Mesendoderm (in vitro differentiated cells): ENCODE data around the gene APOBR.

Experiments used
- DNase-seq: peaks from one replicate; pipeline ENCODE4 v3.0.0; 2013
- H2AK5ac ChIP-seq: 2 replicates; pipeline ENCODE4 v1.6.1; 2013; ENCODE audit warnings: low read length, inconsistent platforms
- H2BK120ac ChIP-seq: 2 replicates; pipeline ENCODE4 v1.6.1; 2013; ENCODE audit warnings: low read depth, mild to moderate bottlenecking, low read length, moderate library complexity, mixed read lengths
- H2BK15ac ChIP-seq: replicated peaks from 2 replicates; pipeline ENCODE4 v1.6.1; 2013; ENCODE audit warnings: low read depth, mild to moderate bottlenecking, moderate library complexity
- H2BK5ac ChIP-seq: 2 replicates; pipeline ENCODE4 v1.6.1; 2013; ENCODE audit warnings: low read length, inconsistent platforms
- H3K18ac ChIP-seq: 2 replicates; pipeline ENCODE4 v1.6.1; 2013; ENCODE audit warnings: mild to moderate bottlenecking, low read length, mixed read lengths
- H3K23ac ChIP-seq: one replicate; pipeline ENCODE4 v1.6.1; 2013; ENCODE audit warnings: low read length
- H3K27ac ChIP-seq: 2 replicates; pipeline ENCODE4 v1.5.1; 2013; ENCODE audit warnings: low read depth, mild to moderate bottlenecking, inconsistent platforms, low read length, moderate library complexity
- H3K27me3 ChIP-seq: 2 replicates; pipeline ENCODE4 v1.6.1; 2013; ENCODE audit warnings: low read length, control low read depth, mild to moderate bottlenecking, inconsistent platforms; ENCODE audit not compliant: insufficient read depth, poor library complexity
- H3K36me3 ChIP-seq: 2 replicates; pipeline ENCODE4 v1.6.1; 2013; ENCODE audit warnings: low read length, inconsistent platforms; ENCODE audit not compliant: control insufficient read depth, insufficient read depth
- H3K4ac ChIP-seq: one replicate; pipeline ENCODE4 v1.6.1; 2013; ENCODE audit warnings: low read depth, mild to moderate bottlenecking, low read length, moderate library complexity
- H3K4me1 ChIP-seq: 2 replicates; pipeline ENCODE4 v1.6.1; 2013; ENCODE audit warnings: low read depth, low read length, inconsistent platforms; ENCODE audit not compliant: control insufficient read depth
- H3K4me2 ChIP-seq: 2 replicates; pipeline ENCODE4 v1.6.1; 2013; ENCODE audit warnings: low read length
- H3K4me3 ChIP-seq: 2 replicates; pipeline ENCODE4 v1.5.1; 2013; ENCODE audit warnings: mild to moderate bottlenecking, low read length
- H3K56ac ChIP-seq: one replicate; pipeline ENCODE4 v1.6.1; 2013; ENCODE audit warnings: low read length
- H3K79me1 ChIP-seq: 2 replicates; pipeline ENCODE4 v1.6.1; 2013; ENCODE audit warnings: low read length, inconsistent platforms
- H3K79me2 ChIP-seq: 2 replicates; pipeline ENCODE4 v1.6.1; 2013; ENCODE audit warnings: mild to moderate bottlenecking, low read length; ENCODE audit not compliant: control insufficient read depth, insufficient read depth
- H3K9ac ChIP-seq: 2 replicates; pipeline ENCODE4 v1.6.1; 2013; ENCODE audit warnings: low read length, inconsistent platforms
- H4K5ac ChIP-seq: one replicate; pipeline ENCODE4 v1.6.1; 2013; ENCODE audit warnings: low read length
- H4K8ac ChIP-seq: one replicate; pipeline ENCODE4 v1.6.1; 2013; ENCODE audit warnings: low read depth, mild to moderate bottlenecking, control low read depth, low read length, moderate library complexity
- WGBS: extraction: QIAGEN DNeasy Blood & Tissue Kit; methylation state at CpG from one replicate; pipeline ENCODE4 v1.1.7; 2013; ENCODE audit warnings: low lambda C conversion rate, missing lambda C conversion rate; ENCODE audit not compliant: insufficient coverage; ENCODE audit errors: extremely low coverage; 5-methylcytosine and 5-hydroxymethylcytosine counted together

Gene APOBR

DNA sequence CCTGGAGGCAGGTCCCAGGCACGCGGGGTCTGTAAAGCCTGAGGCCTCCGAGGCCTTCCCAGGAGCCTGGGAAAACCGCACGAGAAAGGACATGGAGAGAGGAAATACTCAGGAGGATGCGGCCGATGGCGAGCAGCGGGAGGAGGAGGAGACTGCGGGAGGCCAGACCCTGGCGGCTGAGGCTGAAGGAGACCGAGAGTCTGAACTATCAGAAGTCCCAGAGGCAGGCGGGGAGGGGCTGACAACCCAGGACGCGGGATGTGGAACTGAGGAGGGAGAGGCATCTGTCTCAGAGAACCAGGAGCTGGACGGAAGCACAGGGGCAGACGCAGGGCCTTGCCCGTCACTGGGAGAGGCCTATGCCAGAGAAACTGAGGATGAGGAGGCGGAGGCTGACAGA, 2.4 kb downstream of the APOBR start:
- no peak overlapping the region for H3K9ac ChIP-seq
- no peak overlapping the region for H4K5ac ChIP-seq
- DNase-seq, result no peak
- H3K27me3 ChIP-seq, result no peaks in the 10 kb centered on the region
- H3K36me3 ChIP-seq, result no peaks in the 10 kb centered on the region
- no peak overlapping the region for H2BK5ac ChIP-seq
- H3K4me1 ChIP-seq, result no peaks in the 10 kb centered on the region
- no peak overlapping the region for H3K4ac ChIP-seq
- no peak overlapping the region for H3K23ac ChIP-seq
- H3K79me1 ChIP-seq, result no peaks in the 10 kb centered on the region
- no peak overlapping the region for H3K56ac ChIP-seq
- no peak overlapping the region for H2BK15ac ChIP-seq
- no peak overlapping the region for H3K27ac ChIP-seq
- no peak overlapping the region for H2AK5ac ChIP-seq
- no peak overlapping the region for H2BK120ac ChIP-seq
- H3K4me2 ChIP-seq, result no peak overlapping the region
- no peak overlapping the region for H3K18ac ChIP-seq
- WGBS, result no CpG with 5 or more reads among the region's 19 CpGs
- no peak overlapping the region for H4K8ac ChIP-seq
- H3K79me2 ChIP-seq, result no peaks in the 10 kb centered on the region
- H3K4me3 ChIP-seq, result no peak overlapping the region

DNA sequence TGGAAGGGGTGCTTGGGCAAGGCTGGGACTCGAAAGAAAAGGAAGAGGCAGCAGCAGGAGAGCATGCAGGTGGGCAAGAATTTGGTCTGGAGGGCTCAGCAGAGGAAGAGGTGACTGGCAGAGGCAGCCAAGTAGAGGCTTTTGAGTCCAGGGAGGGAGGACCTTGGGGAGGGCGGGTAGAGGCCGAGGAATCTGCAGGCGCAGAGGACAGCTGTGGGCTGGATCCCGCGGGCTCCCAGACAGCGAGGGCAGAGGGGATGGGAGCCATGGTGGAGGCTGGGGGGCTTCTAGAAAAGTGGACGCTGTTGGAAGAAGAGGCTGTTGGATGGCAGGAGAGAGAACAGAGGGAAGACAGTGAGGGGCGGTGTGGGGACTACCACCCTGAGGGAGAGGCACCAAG, 2.9 kb downstream of the APOBR start:
- DNase-seq, result no peak
- Histone ChIP-seq H3K36me3 (no peaks in the 10 kb centered on the region), H3K27ac (no peak overlapping the region), H3K4me2 (no peak overlapping the region), H3K4ac (no peak overlapping the region), H3K56ac (no peak overlapping the region), H3K4me1 (no peaks in the 10 kb centered on the region), H3K27me3 (no peaks in the 10 kb centered on the region), H2BK5ac (no peak overlapping the region), H2AK5ac (no peak overlapping the region), H3K23ac (no peak overlapping the region), H3K9ac (no peak overlapping the region), H3K79me2 (no peaks in the 10 kb centered on the region), H3K79me1 (no peaks in the 10 kb centered on the region), H2BK15ac (no peak overlapping the region), H4K8ac (no peak overlapping the region), H3K4me3 (no peak overlapping the region), H4K5ac (no peak overlapping the region), H3K18ac (no peak overlapping the region), H2BK120ac (no peak overlapping the region)
- WGBS, result no CpG with 5 or more reads among the region's 9 CpGs

DNA sequence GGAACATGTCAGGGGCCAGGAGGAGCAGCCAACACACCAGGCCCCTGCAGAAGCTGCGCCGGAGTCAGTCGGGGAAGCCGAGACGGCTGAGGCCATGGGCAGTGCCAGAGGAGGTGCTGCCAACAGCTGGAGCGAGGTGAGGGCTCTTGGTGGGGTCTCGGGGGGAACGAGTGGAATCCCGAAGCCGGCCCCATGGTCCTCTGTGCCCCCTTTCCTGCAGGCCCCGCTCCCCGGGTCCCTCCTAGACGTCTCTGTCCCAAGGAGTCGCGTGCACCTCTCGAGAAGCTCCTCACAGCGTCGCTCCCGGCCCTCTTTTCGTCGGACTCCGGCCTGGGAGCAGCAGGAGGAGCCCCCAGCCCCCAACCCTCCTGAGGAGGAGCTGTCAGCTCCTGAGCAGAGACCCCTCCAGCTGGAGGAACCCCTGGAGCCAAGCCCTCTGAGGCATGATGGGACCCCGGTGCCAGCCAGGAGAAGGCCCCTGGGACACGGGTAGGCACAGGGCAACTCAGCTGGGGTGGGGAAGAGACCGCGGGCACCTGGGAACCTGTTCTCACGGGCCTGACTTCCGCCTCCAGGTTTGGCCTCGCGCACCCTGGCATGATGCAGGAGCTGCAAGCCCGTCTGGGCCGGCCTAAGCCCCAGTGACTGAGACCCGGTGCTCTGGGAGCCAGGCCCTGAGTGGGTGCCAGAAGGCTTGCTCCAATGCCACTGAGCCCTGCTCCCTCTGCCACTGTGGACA, 3.6 kb downstream of the APOBR start:
- H3K4me3 ChIP-seq, result no peak overlapping the region
- H3K27me3 ChIP-seq, result no peaks in the 10 kb centered on the region
- H3K4me2 ChIP-seq, result no peak overlapping the region
- H3K4me1 ChIP-seq, result no peaks in the 10 kb centered on the region
- H3K79me1 ChIP-seq, result no peaks in the 10 kb centered on the region
- H3K27ac ChIP-seq, result no peak overlapping the region
- H3K9ac ChIP-seq, result no peak overlapping the region
- H3K18ac ChIP-seq, result no peak overlapping the region
- no peak for DNase-seq
- H3K79me2 ChIP-seq, result no peaks in the 10 kb centered on the region
- no peak overlapping the region for H2BK120ac ChIP-seq
- H3K23ac ChIP-seq, result no peak overlapping the region
- H3K36me3 ChIP-seq, result no peaks in the 10 kb centered on the region
- no peak overlapping the region for H2AK5ac ChIP-seq
- no CpG with 5 or more reads among the region's 33 CpGs for WGBS
- no peak overlapping the region for H4K5ac ChIP-seq
- H3K4ac ChIP-seq, result no peak overlapping the region
- H2BK5ac ChIP-seq, result no peak overlapping the region
- no peak overlapping the region for H3K56ac ChIP-seq
- H4K8ac ChIP-seq, result no peak overlapping the region
- no peak overlapping the region for H2BK15ac ChIP-seq

DNA sequence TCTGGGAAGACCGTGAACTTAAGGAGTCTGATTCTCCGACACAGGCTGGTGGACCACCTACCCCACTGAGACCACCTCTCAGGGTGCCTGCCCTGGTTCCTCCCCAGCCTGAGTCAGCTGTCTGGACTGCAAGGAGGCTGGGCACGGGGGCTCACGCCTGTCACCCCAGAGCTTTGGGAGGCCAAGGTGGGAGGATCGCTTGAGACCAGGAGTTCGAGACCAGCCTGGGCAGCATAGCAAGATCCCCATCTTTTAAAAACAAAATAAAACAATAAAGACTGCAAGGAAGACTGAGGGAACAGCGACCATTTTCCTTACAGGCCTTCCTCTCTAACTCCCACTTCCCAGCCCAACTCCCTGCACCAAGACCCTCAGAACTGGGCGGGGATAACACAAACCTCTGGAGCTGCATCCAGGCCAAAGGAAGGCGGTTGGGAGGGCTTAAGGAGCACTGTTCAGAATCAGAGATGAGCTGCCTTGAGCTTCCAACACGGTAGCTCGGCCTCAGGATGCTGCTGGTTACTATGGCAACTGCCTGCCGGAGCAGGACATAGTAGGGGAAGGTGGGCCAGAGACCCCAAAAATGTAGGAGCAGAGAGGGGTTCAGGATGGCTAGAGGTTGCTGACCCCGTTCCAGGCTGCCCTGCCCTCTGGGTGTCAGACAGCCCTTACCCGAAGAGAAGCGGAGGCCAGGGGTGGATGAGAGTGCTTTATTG, 4.4 kb downstream of the APOBR start:
- Histone ChIP-seq H3K18ac (no peak overlapping the region), H3K56ac (no peak overlapping the region), H2BK120ac (no peak overlapping the region), H3K27ac (no peak overlapping the region), H3K27me3 (no peaks in the 10 kb centered on the region), H2AK5ac (no peak overlapping the region), H3K79me1 (no peaks in the 10 kb centered on the region), H3K4ac (no peak overlapping the region), H3K4me2 (no peak overlapping the region), H3K23ac (no peak overlapping the region), H2BK15ac (no peak overlapping the region), H3K36me3 (no peaks in the 10 kb centered on the region), H3K4me1 (no peaks in the 10 kb centered on the region), H3K4me3 (no peak overlapping the region), H3K79me2 (no peaks in the 10 kb centered on the region), H2BK5ac (no peak overlapping the region), H4K5ac (no peak overlapping the region), H4K8ac (no peak overlapping the region), H3K9ac (no peak overlapping the region)
- no CpG with 5 or more reads among the region's 15 CpGs for WGBS
- no peak for DNase-seq

DNA sequence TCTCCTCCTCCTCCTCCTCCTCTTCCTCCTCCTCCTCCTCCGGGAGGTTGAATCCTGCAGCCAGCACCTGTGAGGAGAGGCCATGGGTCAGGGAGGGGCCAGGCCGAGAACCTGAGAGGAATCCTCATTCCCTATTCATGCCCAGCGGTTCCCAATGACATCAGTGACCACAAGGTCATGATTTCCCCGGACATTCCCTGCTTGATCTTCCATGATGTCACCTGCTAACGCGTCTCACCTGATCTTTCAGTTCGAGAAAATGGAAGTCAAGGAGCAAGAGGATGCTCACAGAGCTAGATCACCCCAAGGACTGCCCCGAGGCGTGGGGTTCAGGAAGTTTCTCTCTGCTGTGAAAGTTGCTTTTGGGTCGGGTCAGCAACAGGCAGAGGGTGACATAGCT, 5.4 kb downstream of the APOBR start:
- Histone ChIP-seq H4K8ac (no peak overlapping the region), H3K36me3 (no peaks in the 10 kb centered on the region), H3K18ac (no peak overlapping the region), H3K27ac (no peak overlapping the region), H3K4me1 (no peaks in the 10 kb centered on the region), H2BK5ac (no peak overlapping the region), H3K79me1 (no peaks in the 10 kb centered on the region), H3K4me2 (no peak overlapping the region), H3K27me3 (no peaks in the 10 kb centered on the region), H3K4ac (no peak overlapping the region), H2BK15ac (no peak overlapping the region), H3K4me3 (no peak overlapping the region), H2AK5ac (no peak overlapping the region), H3K79me2 (no peaks in the 10 kb centered on the region), H2BK120ac (no peak overlapping the region), H4K5ac (no peak overlapping the region), H3K9ac (no peak overlapping the region), H3K56ac (no peak overlapping the region), H3K23ac (no peak overlapping the region)
- no CpG with 5 or more reads among the region's 10 CpGs for WGBS
- DNase-seq, result peak; percentile 8
